Sigmoid colon (tissue), 7 donors: ENCODE results near the gene PCSK7. TPM values are rescaled to one million over a fixed set of nuclear protein-coding genes. Genes with fewer than 3 reads are reported as not detected.

Experiments used
- DNase-seq: peaks from one replicate; pipeline ENCODE4 v3.0.0-alpha.2; 2019
- H3K27ac ChIP-seq, 4 donors: fragments of 200-600 bp; sonication (generic); one replicate each; pipeline ENCODE4 v1.5.1; 2016 to 2019; ENCODE audit warnings: mild to moderate bottlenecking in 1 of 4
- H3K27me3 ChIP-seq, 3 donors: fragments of 200-600 bp; sonication (generic); one replicate each; pipeline ENCODE4 v1.5.1; 2019; ENCODE audit warnings: mild to moderate bottlenecking in 1 of 3
- H3K36me3 ChIP-seq, 4 donors: fragments of 200-600 bp; sonication (generic); one replicate each; pipeline ENCODE4 v1.5.1; 2016 to 2019
- H3K4me1 ChIP-seq, 4 donors: fragments of 200-600 bp; sonication (generic); one replicate each; pipeline ENCODE4 v1.5.1; 2017 to 2019
- H3K4me3 ChIP-seq, 4 donors: fragments of 200-600 bp; sonication (generic); one replicate each; pipeline ENCODE4 v1.5.1; 2017 to 2019; ENCODE audit warnings: mild to moderate bottlenecking in 2 of 4, moderate library complexity in 1 of 4
- H3K9me3 ChIP-seq, 4 donors: fragments of 200-600 bp in 3 of 4; sonication (generic) in 3 of 4; one replicate each; pipeline versions ENCODE4 v1.5.1 to v1.6.1; 2013 to 2019
- EP300 ChIP-seq, 4 donors: sonication (generic); formaldehyde crosslinking; IDR thresholded peaks; one replicate each; pipeline ENCODE4 v1.6.1; 2017; ENCODE audit warnings: antibody characterized with exemption in 4 of 4
- POLR2A ChIP-seq, 2 donors: fragments of 450-650 bp; IDR thresholded peaks; one replicate each; pipeline ENCODE4 v1.6.1; 2016; ENCODE audit warnings: antibody characterized with exemption in 2 of 2, mild to moderate bottlenecking in 2 of 2, moderate library complexity in 2 of 2
- POLR2AphosphoS5 ChIP-seq, 4 donors: sonication (generic); formaldehyde crosslinking; IDR thresholded peaks; one replicate each; pipeline ENCODE4 v1.6.1; 2017; ENCODE audit warnings: antibody characterized with exemption in 4 of 4
- WGBS, 2 donors: extraction: QIAGEN DNeasy Blood & Tissue Kit; methylation state at CpG; one replicate each; pipeline ENCODE4 v1.1.7; 2013; 5-methylcytosine and 5-hydroxymethylcytosine counted together
- intact Hi-C: fragments of 100-400 bp; cut with DNase I; formaldehyde crosslinking; loops from one replicate; pipeline ENCODE4 v1.15.1; 2023
- polyA plus RNA-seq, 3 donors: library from polyadenylated mRNA; stranded (reverse); fragments of 200-250 nt; gene quantifications; one replicate each; pipeline ENCODE4 v1.2.3, GENCODE V29; 2013
- total RNA-seq, 4 donors: library from RNA; depleted of rRNA; stranded (reverse); fragments of >200 nt; gene quantifications; one replicate each; pipeline ENCODE4 v1.1.0, GENCODE V29; 2016
- TF ChIP-seq, protein P1 (sequence below), 4 experiments: fragments of 450-650 bp in 3 of 4; fragments of 200-600 bp in 1 of 4; IDR thresholded peaks; one replicate each; pipeline ENCODE4 v1.5.1; 2016 to 2019; ENCODE audit warnings: antibody characterized with exemption in 4 of 4, mild to moderate bottlenecking in 3 of 4, moderate library complexity in 2 of 4
- donor health status: healthy with polysubstance abuse.
- donor health status: Bipolar disorder and iron deficiency.
- donor health status: healthy.

The PCSK7 gene
- total and polyA plus RNA-seq, 7 donors = 18.0 to 116 (median 29.8) TPM

DNA sequence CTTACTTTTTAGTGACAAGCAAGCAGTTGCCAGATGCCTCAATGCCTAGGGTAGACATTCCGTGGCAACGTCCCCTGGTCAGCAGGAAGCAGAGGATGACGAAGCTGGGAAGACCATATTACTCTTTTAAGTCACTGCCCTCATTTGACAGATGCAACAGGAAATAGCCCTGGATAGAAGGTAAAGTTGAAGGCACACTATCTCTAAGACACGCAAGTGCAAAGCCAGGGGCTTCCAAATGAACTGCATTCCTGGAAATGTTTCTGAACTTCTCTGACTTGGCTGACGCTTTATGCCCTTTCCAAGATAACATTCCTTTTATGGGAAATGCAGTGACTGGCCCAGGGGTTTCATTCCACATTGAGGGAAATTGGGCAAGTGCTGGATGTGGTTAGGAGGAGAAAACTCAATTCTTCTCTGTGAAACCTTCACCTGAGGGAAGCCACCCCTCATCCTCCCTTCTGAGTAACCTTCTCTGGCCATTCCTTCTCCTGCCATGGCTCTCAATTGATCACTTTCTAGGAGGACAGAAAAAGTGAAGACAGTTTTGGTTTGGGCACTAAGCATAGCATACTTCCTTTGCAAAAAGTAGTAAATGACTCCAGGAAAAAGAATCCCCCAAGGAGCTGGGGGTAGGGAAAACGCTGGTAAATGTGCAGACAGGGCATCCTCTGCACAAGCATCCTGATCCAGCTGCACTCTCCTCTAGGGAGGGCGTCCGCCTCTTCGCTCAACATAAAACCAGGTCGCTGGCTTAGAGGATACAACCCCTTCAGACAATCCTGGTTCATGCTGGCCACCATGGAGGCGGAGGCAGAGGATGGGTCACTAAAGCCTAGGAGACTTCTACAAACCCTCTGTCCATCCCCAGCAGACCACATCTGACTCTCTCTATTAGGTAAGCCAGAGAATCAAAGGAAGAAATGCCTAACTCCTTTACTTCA, 14.5 kb downstream of the PCSK7 start:
- H3K4me1 ChIP-seq = peaks cover 0 to 68% (median 68%) of the 10 kb centered on the region in 4 donors
- peaks cover 0 to 39% (median 11%) of the 10 kb centered on the region in 4 donors for H3K36me3 ChIP-seq
- no peaks in the 10 kb centered on the region for H3K27me3 ChIP-seq
- H3K27ac ChIP-seq = peak overlapping the region; percentile 89 to 95 (median 91)
- intact Hi-C loops = no loop called here
- 81 to 89% methylated on average over 11 of the region's 11 CpGs for WGBS, 2 donors
- DNase-seq = peak; percentile 75
- no peaks in the 10 kb centered on the region for H3K9me3 ChIP-seq
- TF ChIP-seq EP300 (IDR thresholded peaks at IDR 0.05) (peak in 1 of 4 donors; percentile 10), POLR2AphosphoS5 (IDR thresholded peaks at IDR 0.05) (peak; percentile 22 to 65 (median 53)), POLR2A (IDR thresholded peaks at IDR 0.05) (no peak)
- TF ChIP-seq, protein P1, sequence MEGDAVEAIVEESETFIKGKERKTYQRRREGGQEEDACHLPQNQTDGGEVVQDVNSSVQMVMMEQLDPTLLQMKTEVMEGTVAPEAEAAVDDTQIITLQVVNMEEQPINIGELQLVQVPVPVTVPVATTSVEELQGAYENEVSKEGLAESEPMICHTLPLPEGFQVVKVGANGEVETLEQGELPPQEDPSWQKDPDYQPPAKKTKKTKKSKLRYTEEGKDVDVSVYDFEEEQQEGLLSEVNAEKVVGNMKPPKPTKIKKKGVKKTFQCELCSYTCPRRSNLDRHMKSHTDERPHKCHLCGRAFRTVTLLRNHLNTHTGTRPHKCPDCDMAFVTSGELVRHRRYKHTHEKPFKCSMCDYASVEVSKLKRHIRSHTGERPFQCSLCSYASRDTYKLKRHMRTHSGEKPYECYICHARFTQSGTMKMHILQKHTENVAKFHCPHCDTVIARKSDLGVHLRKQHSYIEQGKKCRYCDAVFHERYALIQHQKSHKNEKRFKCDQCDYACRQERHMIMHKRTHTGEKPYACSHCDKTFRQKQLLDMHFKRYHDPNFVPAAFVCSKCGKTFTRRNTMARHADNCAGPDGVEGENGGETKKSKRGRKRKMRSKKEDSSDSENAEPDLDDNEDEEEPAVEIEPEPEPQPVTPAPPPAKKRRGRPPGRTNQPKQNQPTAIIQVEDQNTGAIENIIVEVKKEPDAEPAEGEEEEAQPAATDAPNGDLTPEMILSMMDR (IDR thresholded peaks at IDR 0.05) = no peak
- peak overlapping the region in 3 of 4 donors; percentile 3 to 27 (median 18) for H3K4me3 ChIP-seq

DNA sequence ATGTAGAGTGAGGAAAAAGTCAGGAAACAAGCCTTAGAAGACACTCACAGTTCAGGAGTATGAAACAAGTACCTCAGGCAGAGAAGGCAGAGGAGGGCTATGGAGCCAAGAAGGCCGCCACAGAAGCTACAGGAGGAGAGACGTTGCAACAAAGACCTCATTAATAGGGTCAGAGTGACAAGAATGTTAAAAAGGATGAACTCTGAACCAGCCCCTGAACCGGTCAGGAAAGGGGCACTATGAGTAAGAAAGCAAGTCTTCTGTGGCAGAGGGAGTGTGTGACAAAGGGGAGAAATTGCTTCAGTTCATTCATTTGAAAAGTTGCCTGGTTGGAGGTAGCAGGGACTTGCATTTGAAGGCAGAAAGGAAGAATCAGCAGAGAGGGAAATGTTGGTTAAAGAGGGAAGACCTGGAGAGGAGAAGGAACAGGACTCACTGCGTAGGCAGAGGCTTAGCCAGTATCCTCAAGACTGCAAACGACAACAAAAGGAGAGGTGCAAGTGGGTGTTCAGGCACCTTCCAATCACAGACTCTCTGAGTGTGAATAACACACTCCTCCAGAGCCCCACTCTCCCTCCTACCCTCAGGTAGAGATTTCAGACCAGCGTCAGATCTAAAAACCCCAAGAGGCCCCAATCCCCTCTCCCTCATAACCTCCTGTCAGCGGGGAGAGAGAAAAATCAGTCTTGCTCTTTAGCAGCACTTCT, 17.3 kb downstream of the PCSK7 start:
- Histone ChIP-seq H3K36me3 (peaks cover 0 to 37% (median 11%) of the 10 kb centered on the region in 4 donors), H3K27me3 (no peaks in the 10 kb centered on the region), H3K9me3 (no peaks in the 10 kb centered on the region), H3K27ac (peak overlapping the region; percentile 4 to 90 (median 55)), H3K4me1 (peaks cover 0 to 47% (median 42%) of the 10 kb centered on the region in 4 donors), H3K4me3 (no peak overlapping the region)
- intact Hi-C loops = no loop called here
- 91 to 92% methylated on average over 7 of the region's 7 CpGs for WGBS, 2 donors
- TF ChIP-seq EP300 (IDR thresholded peaks at IDR 0.05) (no peak), POLR2AphosphoS5 (IDR thresholded peaks at IDR 0.05) (peak in 2 of 4 donors; percentile 56 to 75), POLR2A (IDR thresholded peaks at IDR 0.05) (no peak)
- TF ChIP-seq, protein P1 (IDR thresholded peaks at IDR 0.05) = no peak
- DNase-seq = no peak

DNA sequence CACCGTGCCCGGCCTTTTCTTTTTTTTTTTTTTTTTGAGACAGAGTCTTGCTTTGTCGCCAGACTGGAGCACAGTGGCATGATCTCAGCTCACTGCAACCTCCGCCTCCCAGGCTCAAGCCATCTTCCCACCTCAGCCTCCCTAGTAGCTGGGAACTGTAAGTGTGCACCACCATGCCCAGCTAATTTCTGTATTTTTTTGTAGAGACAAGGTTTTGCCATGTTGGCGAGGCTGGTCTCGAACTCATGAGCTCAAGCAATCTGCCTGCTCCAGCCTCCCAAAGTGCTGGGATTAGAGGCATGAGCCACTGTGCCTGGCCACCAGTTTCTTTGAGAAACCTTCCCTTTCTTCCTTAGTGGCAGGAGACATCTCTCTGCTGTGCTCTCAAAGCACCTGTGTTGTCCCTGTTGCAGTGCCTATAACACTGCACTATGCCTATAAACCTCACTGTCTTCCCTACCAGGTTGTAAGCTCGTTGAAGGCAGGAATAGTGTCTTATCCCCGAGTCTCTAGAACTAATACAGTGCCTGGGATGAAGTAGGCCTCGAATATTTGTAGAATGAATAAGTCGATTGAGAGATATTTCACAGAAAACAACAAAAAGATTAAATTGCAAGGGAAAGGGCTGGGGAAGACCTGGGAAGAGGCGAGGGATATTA, 19.0 kb downstream of the PCSK7 start:
- Histone ChIP-seq H3K36me3 (peaks cover 0 to 24% (median 7%) of the 10 kb centered on the region in 4 donors), H3K27ac (peak overlapping the region in 3 of 4 donors; percentile 56 to 72 (median 59)), H3K9me3 (no peaks in the 10 kb centered on the region), H3K4me3 (no peak overlapping the region), H3K4me1 (peaks cover 0 to 30% (median 25%) of the 10 kb centered on the region in 4 donors), H3K27me3 (no peaks in the 10 kb centered on the region)
- no peak for DNase-seq
- intact Hi-C loops = no loop called here
- TF ChIP-seq POLR2AphosphoS5 (IDR thresholded peaks at IDR 0.05) (peak in 2 of 4 donors; percentile 66 to 72), POLR2A (IDR thresholded peaks at IDR 0.05) (no peak)
- TF ChIP-seq, protein P1 (IDR thresholded peaks at IDR 0.05) = no peak
- 96 to 97% methylated on average over 11 of the region's 11 CpGs for WGBS, 2 donors

DNA sequence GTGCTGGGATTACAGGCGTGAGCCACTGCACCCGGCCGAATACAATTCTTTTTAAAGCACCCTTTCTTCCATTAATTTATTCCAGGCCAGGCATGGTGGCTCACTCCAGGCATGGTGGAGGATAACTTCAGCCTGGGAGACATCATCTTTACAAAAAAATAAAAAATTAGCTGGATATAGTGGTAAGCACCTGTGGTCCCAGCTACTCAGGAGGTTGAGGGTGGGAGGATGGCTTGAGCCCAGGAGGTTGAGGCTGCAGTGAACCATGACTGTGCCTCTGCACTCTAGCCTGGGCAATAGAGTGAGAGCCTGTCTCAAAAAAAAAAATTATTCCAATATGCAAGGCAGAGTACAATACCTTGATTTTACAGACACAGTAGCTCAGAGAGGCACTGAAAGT, 21.3 kb downstream of the PCSK7 start:
- Histone ChIP-seq H3K36me3 (peaks cover 0 to 28% (median 5%) of the 10 kb centered on the region in 4 donors), H3K27ac (peak overlapping the region; percentile 35 to 72 (median 58)), H3K4me3 (no peak overlapping the region), H3K4me1 (peaks cover 0 to 12% (median 5%) of the 10 kb centered on the region in 4 donors), H3K9me3 (no peaks in the 10 kb centered on the region), H3K27me3 (no peaks in the 10 kb centered on the region)
- TF ChIP-seq EP300 (IDR thresholded peaks at IDR 0.05) (no peak), POLR2AphosphoS5 (IDR thresholded peaks at IDR 0.05) (peak in 2 of 4 donors; percentile 68 to 77)
- WGBS, 2 donors = 97 to 99% methylated on average over 3 of the region's 3 CpGs
- DNase-seq = no peak
- intact Hi-C loops = no loop called here
